ENCODE results near the gene TDP2.

TDP2 gene

GRCh38 chr6:24600903-24601302 lies 65.8 kb downstream of the TDP2 start:
- DNase-seq, result no peak

Measured in right kidney (tissue), 1 donor.